ENCODE measurements around the gene MDFIC2.

DNA sequence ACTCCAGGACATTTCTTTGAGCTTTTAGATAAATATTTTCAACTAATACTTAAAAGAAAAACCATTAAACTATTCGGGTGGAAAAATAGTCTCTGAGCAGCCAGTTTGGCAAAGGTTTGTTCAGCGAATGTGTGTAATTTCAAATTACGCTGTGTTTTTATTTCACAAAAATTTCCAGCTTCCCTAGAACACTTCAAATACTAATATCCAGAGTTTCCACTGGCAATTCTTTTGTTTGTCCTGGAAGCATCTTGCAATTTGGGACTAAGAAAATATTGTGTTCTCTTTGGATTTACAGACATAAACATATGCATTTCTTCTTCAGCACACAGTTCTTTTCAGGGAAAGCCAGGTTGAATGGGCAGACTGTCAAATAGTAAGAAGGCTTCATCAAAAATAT, 61.9 kb downstream of the MDFIC2 start:
- TF ChIP-seq, protein P1, sequence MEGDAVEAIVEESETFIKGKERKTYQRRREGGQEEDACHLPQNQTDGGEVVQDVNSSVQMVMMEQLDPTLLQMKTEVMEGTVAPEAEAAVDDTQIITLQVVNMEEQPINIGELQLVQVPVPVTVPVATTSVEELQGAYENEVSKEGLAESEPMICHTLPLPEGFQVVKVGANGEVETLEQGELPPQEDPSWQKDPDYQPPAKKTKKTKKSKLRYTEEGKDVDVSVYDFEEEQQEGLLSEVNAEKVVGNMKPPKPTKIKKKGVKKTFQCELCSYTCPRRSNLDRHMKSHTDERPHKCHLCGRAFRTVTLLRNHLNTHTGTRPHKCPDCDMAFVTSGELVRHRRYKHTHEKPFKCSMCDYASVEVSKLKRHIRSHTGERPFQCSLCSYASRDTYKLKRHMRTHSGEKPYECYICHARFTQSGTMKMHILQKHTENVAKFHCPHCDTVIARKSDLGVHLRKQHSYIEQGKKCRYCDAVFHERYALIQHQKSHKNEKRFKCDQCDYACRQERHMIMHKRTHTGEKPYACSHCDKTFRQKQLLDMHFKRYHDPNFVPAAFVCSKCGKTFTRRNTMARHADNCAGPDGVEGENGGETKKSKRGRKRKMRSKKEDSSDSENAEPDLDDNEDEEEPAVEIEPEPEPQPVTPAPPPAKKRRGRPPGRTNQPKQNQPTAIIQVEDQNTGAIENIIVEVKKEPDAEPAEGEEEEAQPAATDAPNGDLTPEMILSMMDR (IDR thresholded peaks at IDR 0.05) = no peak
- no peak for TF ChIP-seq POLR2A (IDR thresholded peaks at IDR 0.05)

Measured in testis (tissue), 2 donors.